Measurements from ENCODE around the gene SEPTIN14.
"Not testable (repeated sequence)": the region's sequence is repeated elsewhere in the genome, so short reads cannot be mapped to it uniquely, and the experiment has no call there.

SEPTIN14 gene

DNA sequence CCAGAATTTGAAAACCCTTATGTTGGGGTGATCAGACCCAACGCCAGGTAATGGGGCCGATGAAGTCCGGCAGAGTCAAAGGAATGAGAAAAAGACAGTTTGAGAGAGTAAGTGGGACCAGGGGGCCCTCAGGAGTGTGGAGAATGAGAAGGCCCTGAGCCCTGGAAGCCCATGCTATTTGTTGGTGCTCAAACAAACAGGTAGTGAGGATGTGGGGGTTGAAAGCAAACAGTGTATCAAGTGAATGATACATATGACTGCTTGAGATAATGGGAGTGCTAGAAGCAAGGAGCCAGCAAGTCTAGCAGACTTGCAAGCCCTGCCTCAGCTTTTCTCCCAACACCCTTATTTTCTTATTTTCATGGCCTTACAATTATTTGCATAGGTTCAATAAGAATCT, 11.2 kb upstream of the SEPTIN14 start:
- Histone ChIP-seq H3K36me3 (ENCODE audit: control insufficient read depth in 2 of 2, insufficient read depth in 2 of 2, low read length in 2 of 2) (no peaks in the 10 kb centered on the region), H3K27ac (ENCODE audit: low read length) (no peak overlapping the region), H3K4me1 (ENCODE audit: control insufficient read depth, insufficient read depth, low read length) (no peaks in the 10 kb centered on the region), H3K9me3 (ENCODE audit: control insufficient read depth in 2 of 2, low read length in 2 of 2) (no peaks in the 10 kb centered on the region), H3K27me3 (ENCODE audit: control insufficient read depth in 1 of 2, insufficient read depth in 2 of 2, low read length in 2 of 2) (no peaks in the 10 kb centered on the region), H3K9ac (ENCODE audit: low read length in 2 of 2) (no peak overlapping the region), H3K4me3 (ENCODE audit: low read length in 2 of 2) (no peak overlapping the region)

- no peak overlapping the region for H3K4me3 ChIP-seq (ENCODE audit: low read length in 2 of 2)
- no peak overlapping the region for H3K9ac ChIP-seq (ENCODE audit: low read length in 2 of 2)
- no peak overlapping the region for H3K27ac ChIP-seq (ENCODE audit: low read length)
- H3K27me3 ChIP-seq (ENCODE audit: control insufficient read depth in 1 of 2, insufficient read depth in 2 of 2, low read length in 2 of 2) = no peaks in the 10 kb centered on the region
- H3K36me3 ChIP-seq (ENCODE audit: control insufficient read depth in 2 of 2, insufficient read depth in 2 of 2, low read length in 2 of 2) = no peaks in the 10 kb centered on the region
- H3K4me1 ChIP-seq (ENCODE audit: control insufficient read depth, insufficient read depth, low read length) = no peaks in the 10 kb centered on the region
- no peaks in the 10 kb centered on the region for H3K9me3 ChIP-seq (ENCODE audit: control insufficient read depth in 2 of 2, low read length in 2 of 2)
Observed at GRCh38 chr7:55871932-55872485, 9.5 kb upstream of the SEPTIN14 start.

DNA sequence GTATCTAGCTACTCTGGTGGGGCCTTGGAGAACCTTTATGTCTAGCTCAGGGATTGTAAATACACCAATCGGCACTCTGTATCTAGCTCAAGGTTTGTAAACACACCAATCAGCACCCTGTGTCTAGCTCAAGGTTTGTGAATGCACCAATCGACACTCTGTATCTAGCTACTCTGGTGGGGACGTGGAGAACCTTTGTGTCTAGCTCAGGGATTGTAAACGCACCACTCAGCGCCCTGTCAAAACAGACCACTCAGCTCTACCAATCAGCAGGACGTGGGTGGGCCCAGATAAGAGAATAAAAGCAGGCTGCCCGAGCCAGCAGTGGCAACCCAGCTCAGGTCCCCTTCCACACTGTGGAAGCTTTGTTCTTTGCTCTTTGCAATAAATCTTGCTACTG, 6.4 kb upstream of the SEPTIN14 start:
- H3K36me3 ChIP-seq (ENCODE audit: control insufficient read depth in 2 of 2, insufficient read depth in 2 of 2, low read length in 2 of 2); H3K4me3 ChIP-seq (ENCODE audit: low read length in 2 of 2); H3K27me3 ChIP-seq (ENCODE audit: control insufficient read depth in 1 of 2, insufficient read depth in 2 of 2, low read length in 2 of 2); H3K4me1 ChIP-seq (ENCODE audit: control insufficient read depth, insufficient read depth, low read length); H3K9me3 ChIP-seq (ENCODE audit: control insufficient read depth in 2 of 2, low read length in 2 of 2); H3K9ac ChIP-seq (ENCODE audit: low read length in 2 of 2); H3K27ac ChIP-seq (ENCODE audit: low read length): not testable (repeated sequence)

- not testable (repeated sequence) for H3K4me3 ChIP-seq (ENCODE audit: low read length in 2 of 2); H3K27me3 ChIP-seq (ENCODE audit: control insufficient read depth in 1 of 2, insufficient read depth in 2 of 2, low read length in 2 of 2); H3K4me1 ChIP-seq (ENCODE audit: control insufficient read depth, insufficient read depth, low read length); H3K9me3 ChIP-seq (ENCODE audit: control insufficient read depth in 2 of 2, low read length in 2 of 2); H3K36me3 ChIP-seq (ENCODE audit: control insufficient read depth in 2 of 2, insufficient read depth in 2 of 2, low read length in 2 of 2); H3K27ac ChIP-seq (ENCODE audit: low read length); H3K9ac ChIP-seq (ENCODE audit: low read length in 2 of 2)
Observed at GRCh38 chr7:55845164-55845563, 17.4 kb downstream of the SEPTIN14 start.

DNA sequence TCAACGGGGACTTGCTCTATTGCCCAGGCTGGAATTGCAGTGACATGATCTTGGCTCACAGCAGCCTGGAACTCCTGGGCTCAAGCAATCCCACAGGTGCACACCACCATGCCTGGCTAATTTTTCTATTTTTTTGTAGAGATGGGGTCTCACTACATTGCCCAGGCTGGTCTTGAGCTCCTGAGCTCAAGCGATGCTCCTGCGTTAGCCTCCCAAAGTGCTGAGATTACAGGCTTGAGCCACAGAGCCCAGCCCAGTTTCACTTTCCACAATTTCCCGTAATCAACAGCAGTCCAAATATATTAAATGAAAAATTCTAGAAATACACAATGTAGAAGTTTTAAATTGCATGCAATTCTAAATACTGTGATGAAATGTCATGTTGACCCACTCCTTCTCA, 24.0 kb downstream of the SEPTIN14 start:
- no peaks in the 10 kb centered on the region for H3K36me3 ChIP-seq (ENCODE audit: control insufficient read depth in 2 of 2, insufficient read depth in 2 of 2, low read length in 2 of 2)
- no peaks in the 10 kb centered on the region for H3K4me1 ChIP-seq (ENCODE audit: control insufficient read depth, insufficient read depth, low read length)
- no peaks in the 10 kb centered on the region for H3K9me3 ChIP-seq (ENCODE audit: control insufficient read depth in 2 of 2, low read length in 2 of 2)
- H3K4me3 ChIP-seq (ENCODE audit: low read length in 2 of 2) = no peak overlapping the region
- no peaks in the 10 kb centered on the region for H3K27me3 ChIP-seq (ENCODE audit: control insufficient read depth in 1 of 2, insufficient read depth in 2 of 2, low read length in 2 of 2)
- H3K27ac ChIP-seq (ENCODE audit: low read length) = no peak overlapping the region
- H3K9ac ChIP-seq (ENCODE audit: low read length in 2 of 2) = no peak overlapping the region

GRCh38 chr7:55827577-55827976, 35.0 kb downstream of the SEPTIN14 start:
- no peak overlapping the region for H3K27ac ChIP-seq (ENCODE audit: low read length)
- peaks cover 4 to 8% of the 10 kb centered on the region in 2 donors for H3K9me3 ChIP-seq (ENCODE audit: control insufficient read depth in 2 of 2, low read length in 2 of 2)
- H3K4me3 ChIP-seq (ENCODE audit: low read length in 2 of 2) = no peak overlapping the region
- no peaks in the 10 kb centered on the region for H3K36me3 ChIP-seq (ENCODE audit: control insufficient read depth in 2 of 2, insufficient read depth in 2 of 2, low read length in 2 of 2)
- H3K27me3 ChIP-seq (ENCODE audit: control insufficient read depth in 1 of 2, insufficient read depth in 2 of 2, low read length in 2 of 2) = no peaks in the 10 kb centered on the region
- no peaks in the 10 kb centered on the region for H3K4me1 ChIP-seq (ENCODE audit: control insufficient read depth, insufficient read depth, low read length)
- no peak overlapping the region for H3K9ac ChIP-seq (ENCODE audit: low read length in 2 of 2)

- Histone ChIP-seq H3K9ac (ENCODE audit: low read length in 2 of 2) (no peak overlapping the region), H3K9me3 (ENCODE audit: control insufficient read depth in 2 of 2, low read length in 2 of 2) (peaks cover 2 to 10% of the 10 kb centered on the region in 2 donors), H3K4me1 (ENCODE audit: control insufficient read depth, insufficient read depth, low read length) (no peaks in the 10 kb centered on the region), H3K27me3 (ENCODE audit: control insufficient read depth in 1 of 2, insufficient read depth in 2 of 2, low read length in 2 of 2) (no peaks in the 10 kb centered on the region), H3K27ac (ENCODE audit: low read length) (no peak overlapping the region), H3K36me3 (ENCODE audit: control insufficient read depth in 2 of 2, insufficient read depth in 2 of 2, low read length in 2 of 2) (no peaks in the 10 kb centered on the region), H3K4me3 (ENCODE audit: low read length in 2 of 2) (no peak overlapping the region)
Observed at GRCh38 chr7:55818686-55819085, 43.9 kb downstream of the SEPTIN14 start.

DNA sequence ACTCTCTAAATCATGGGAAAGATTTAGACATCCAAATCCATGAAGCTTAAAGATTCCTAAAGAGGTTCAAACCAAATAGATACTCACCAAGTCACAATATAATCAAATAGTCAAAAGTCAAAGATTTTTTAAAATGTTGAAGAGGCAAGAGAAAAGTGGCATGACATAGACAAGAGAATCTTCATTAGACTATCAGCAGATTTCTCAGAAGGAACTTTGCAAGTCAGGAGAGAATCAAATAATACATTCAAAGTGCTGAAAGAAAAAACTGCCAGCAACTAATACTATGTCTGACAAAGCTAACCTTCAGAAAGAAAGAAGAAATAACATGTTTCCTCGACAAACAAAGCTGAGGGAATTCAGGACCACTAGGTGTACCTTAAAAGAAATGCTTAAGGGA, 65.3 kb downstream of the SEPTIN14 start:
- not testable (repeated sequence) for H3K27me3 ChIP-seq (ENCODE audit: control insufficient read depth in 1 of 2, insufficient read depth in 2 of 2, low read length in 2 of 2)

DNA sequence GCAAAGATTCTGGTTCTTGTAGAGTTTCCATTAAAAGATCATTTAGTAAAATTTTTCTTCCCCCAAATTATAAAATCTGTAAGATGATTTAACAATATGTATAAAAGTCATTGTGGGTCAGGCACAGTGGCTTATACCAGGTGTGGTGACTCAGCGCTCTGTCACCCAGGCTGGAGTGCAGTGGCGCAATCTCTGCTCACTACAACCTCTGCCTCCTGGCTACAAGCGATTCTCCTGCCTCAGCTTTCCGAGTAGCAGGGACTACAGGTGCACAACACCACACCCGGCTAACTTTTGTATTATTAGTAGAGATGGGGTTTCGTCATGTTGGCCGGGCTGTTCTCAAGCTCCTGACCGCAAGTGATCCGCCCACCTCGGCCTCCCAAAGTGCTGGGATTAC, 68.0 kb downstream of the SEPTIN14 start:
- Histone ChIP-seq H3K36me3 (ENCODE audit: control insufficient read depth in 2 of 2, insufficient read depth in 2 of 2, low read length in 2 of 2) (no peaks in the 10 kb centered on the region), H3K9ac (ENCODE audit: low read length in 2 of 2) (no peak overlapping the region), H3K27ac (ENCODE audit: low read length) (no peak overlapping the region), H3K9me3 (ENCODE audit: control insufficient read depth in 2 of 2, low read length in 2 of 2) (peaks cover 0 to 11% of the 10 kb centered on the region in 2 donors), H3K27me3 (ENCODE audit: control insufficient read depth in 1 of 2, insufficient read depth in 2 of 2, low read length in 2 of 2) (no peaks in the 10 kb centered on the region), H3K4me3 (ENCODE audit: low read length in 2 of 2) (no peak overlapping the region), H3K4me1 (ENCODE audit: control insufficient read depth, insufficient read depth, low read length) (no peaks in the 10 kb centered on the region)

More for the DNA sequence above, 65.3 kb downstream of the SEPTIN14 start:
- not testable (repeated sequence) for H3K4me3 ChIP-seq (ENCODE audit: low read length in 2 of 2); H3K27ac ChIP-seq (ENCODE audit: low read length); H3K36me3 ChIP-seq (ENCODE audit: control insufficient read depth in 2 of 2, insufficient read depth in 2 of 2, low read length in 2 of 2); H3K9ac ChIP-seq (ENCODE audit: low read length in 2 of 2); H3K4me1 ChIP-seq (ENCODE audit: control insufficient read depth, insufficient read depth, low read length)
- peaks cover 0 to 11% of the 10 kb centered on the region in 2 donors for H3K9me3 ChIP-seq (ENCODE audit: control insufficient read depth in 2 of 2, low read length in 2 of 2)

GRCh38 chr7:55792048-55792447, 70.5 kb downstream of the SEPTIN14 start:
- no peak overlapping the region for H3K4me3 ChIP-seq (ENCODE audit: low read length in 2 of 2)

GRCh38 chr7:55787796-55788195, 74.8 kb downstream of the SEPTIN14 start:
- H3K4me3 ChIP-seq (ENCODE audit: low read length in 2 of 2) = no peak overlapping the region
- no peaks in the 10 kb centered on the region for H3K27me3 ChIP-seq (ENCODE audit: control insufficient read depth in 1 of 2, insufficient read depth in 2 of 2, low read length in 2 of 2)
- no peaks in the 10 kb centered on the region for H3K36me3 ChIP-seq (ENCODE audit: control insufficient read depth in 2 of 2, insufficient read depth in 2 of 2, low read length in 2 of 2)
- no peak overlapping the region for H3K9ac ChIP-seq (ENCODE audit: low read length in 2 of 2)
- no peak overlapping the region for H3K27ac ChIP-seq (ENCODE audit: low read length)
- no peaks in the 10 kb centered on the region for H3K4me1 ChIP-seq (ENCODE audit: control insufficient read depth, insufficient read depth, low read length)
- H3K9me3 ChIP-seq (ENCODE audit: control insufficient read depth in 2 of 2, low read length in 2 of 2) = no peaks in the 10 kb centered on the region

More at GRCh38 chr7:55792048-55792447, 70.5 kb downstream of the SEPTIN14 start:
- H3K4me1 ChIP-seq (ENCODE audit: control insufficient read depth, insufficient read depth, low read length) = no peaks in the 10 kb centered on the region
- H3K9me3 ChIP-seq (ENCODE audit: control insufficient read depth in 2 of 2, low read length in 2 of 2) = no peaks in the 10 kb centered on the region
- H3K9ac ChIP-seq (ENCODE audit: low read length in 2 of 2) = no peak overlapping the region
- no peaks in the 10 kb centered on the region for H3K36me3 ChIP-seq (ENCODE audit: control insufficient read depth in 2 of 2, insufficient read depth in 2 of 2, low read length in 2 of 2)
- H3K27me3 ChIP-seq (ENCODE audit: control insufficient read depth in 1 of 2, insufficient read depth in 2 of 2, low read length in 2 of 2) = no peaks in the 10 kb centered on the region
- no peak overlapping the region for H3K27ac ChIP-seq (ENCODE audit: low read length)

Measured in stomach smooth muscle (tissue), 2 donors.